GM18907 (cell line): ENCODE data around the gene TEF.

Experiments used
- ATAC-seq: cut with Tn5 transposase; IDR thresholded peaks from one replicate; pipeline ENCODE4 v1.9.1; 2021; ENCODE audit warnings: mild to moderate bottlenecking, moderate library complexity; ENCODE audit not compliant: unreplicated experiment

Gene TEF

GRCh38 chr22:41353862-41354575 is 27.7 kb upstream of the TEF start:
- ATAC-seq = no peak

GRCh38 chr22:41354979-41355378 is 26.8 kb upstream of the TEF start:
- ATAC-seq = no peak

GRCh38 chr22:41355895-41356294 is 25.8 kb upstream of the TEF start:
- ATAC-seq = no peak

- no peak for ATAC-seq
Observed at GRCh38 chr22:41356430-41357028, 25.2 kb upstream of the TEF start.

GRCh38 chr22:41357191-41357590 is 24.6 kb upstream of the TEF start:
- ATAC-seq = no peak

- ATAC-seq = no peak
Observed at GRCh38 chr22:41358927-41359326, 22.8 kb upstream of the TEF start.

- no peak for ATAC-seq
Observed at GRCh38 chr22:41359376-41359775, 22.4 kb upstream of the TEF start.

GRCh38 chr22:41360126-41360525 is 21.6 kb upstream of the TEF start:
- ATAC-seq = no peak

- ATAC-seq = no peak
Observed at GRCh38 chr22:41361716-41362310, 19.9 kb upstream of the TEF start.

- no peak for ATAC-seq
Observed at GRCh38 chr22:41362615-41363014, 19.1 kb upstream of the TEF start.

GRCh38 chr22:41364233-41364632 is 17.5 kb upstream of the TEF start:
- no peak for ATAC-seq

- no peak for ATAC-seq
Observed at GRCh38 chr22:41364955-41365354, 16.8 kb upstream of the TEF start.

GRCh38 chr22:41365425-41365824 is 16.3 kb upstream of the TEF start:
- no peak for ATAC-seq

- ATAC-seq = no peak
Observed at GRCh38 chr22:41366323-41367029, 15.3 kb upstream of the TEF start.

- no peak for ATAC-seq
Observed at GRCh38 chr22:41367039-41367679, 14.6 kb upstream of the TEF start.

- no peak for ATAC-seq
Observed at GRCh38 chr22:41367680-41368542, 13.8 kb upstream of the TEF start.

- ATAC-seq = no peak
Observed at GRCh38 chr22:41368543-41369423, 13.0 kb upstream of the TEF start.

- ATAC-seq = no peak
Observed at GRCh38 chr22:41369424-41369745, 12.4 kb upstream of the TEF start.

GRCh38 chr22:41369837-41370236 is 11.9 kb upstream of the TEF start:
- no peak for ATAC-seq

- ATAC-seq = no peak
Observed at GRCh38 chr22:41377846-41378245, 3.9 kb upstream of the TEF start.
